HepG2 (cell line): ENCODE data around the gene CAMK2N2. TPM values are rescaled to one million over a fixed set of nuclear protein-coding genes. Genes with fewer than 3 reads are reported as not detected.

Experiments used
- AKAP8 ChIP-seq: sonication (generic); formaldehyde crosslinking; IDR thresholded peaks from 2 replicates; pipeline ENCODE4 v1.5.1; 2020; ENCODE audit warnings: mild to moderate bottlenecking, missing genetic modification reagents
- CBX5 ChIP-seq: sonication (generic); formaldehyde crosslinking; IDR thresholded peaks from 2 replicates; pipeline ENCODE4 v1.4.0; 2020; ENCODE audit warnings: missing genetic modification reagents, borderline replicate concordance
- CCDC6 ChIP-seq: sonication (generic); formaldehyde crosslinking; IDR thresholded peaks from 2 replicates; pipeline ENCODE4 v1.8.1; 2022; ENCODE audit warnings: mild to moderate bottlenecking, missing genetic modification reagents, moderate library complexity
- GTF2F1 ChIP-seq: fragments of 150-350 bp; IDR thresholded peaks from 2 replicates; pipeline ENCODE4 v1.6.1; 2014; ENCODE audit warnings: low read length
- JDP2 ChIP-seq: sonication (generic); formaldehyde crosslinking; IDR thresholded peaks from 2 replicates; pipeline ENCODE4 v1.8.1; 2022; ENCODE audit warnings: missing genetic modification reagents, borderline replicate concordance
- MIER2 ChIP-seq: IDR thresholded peaks from 2 replicates; pipeline ENCODE4 v1.6.1; 2016; ENCODE audit warnings: missing biosample characterization, missing genetic modification reagents
- NFKB2 ChIP-seq: sonication (generic); formaldehyde crosslinking; IDR thresholded peaks from 2 replicates; pipeline ENCODE4 v1.4.0; 2020; ENCODE audit warnings: missing genetic modification reagents, borderline replicate concordance
- PLRG1 ChIP-seq: fragments of 450-650 bp; conservative IDR thresholded peaks from 2 replicates; pipeline ENCODE4 v1.6.1; 2016
- RAD21 ChIP-seq: fragments of 450-650 bp; formaldehyde crosslinking; IDR thresholded peaks from 2 replicates; pipeline ENCODE4 v1.5.0; 2020; ENCODE audit warnings: mild to moderate bottlenecking
- SNRNP70 ChIP-seq: fragments of 200-400 bp; formaldehyde crosslinking; IDR thresholded peaks from 2 replicates; pipeline ENCODE4 v1.6.1; 2017; ENCODE audit warnings: mild to moderate bottlenecking, low read depth, low read length, moderate library complexity
- TSC22D2 ChIP-seq: sonication (generic); formaldehyde crosslinking; IDR thresholded peaks from 2 replicates; pipeline ENCODE4 v1.5.1; 2020; ENCODE audit warnings: missing genetic modification reagents, mild to moderate bottlenecking, borderline replicate concordance
- ZBTB38 ChIP-seq: sonication (generic); formaldehyde crosslinking; IDR thresholded peaks from 2 replicates; pipeline ENCODE4 v1.5.1; 2020; ENCODE audit warnings: mild to moderate bottlenecking, missing genetic modification reagents
- ZFP1 ChIP-seq: IDR thresholded peaks from 2 replicates; pipeline ENCODE4 v1.6.1; 2016
- ZNF44 ChIP-seq: sonication (generic); formaldehyde crosslinking; IDR thresholded peaks from 2 replicates; pipeline ENCODE4 v1.5.1; 2020; ENCODE audit warnings: mild to moderate bottlenecking, missing genetic modification reagents
- ZNF512 ChIP-seq: sonication (generic); formaldehyde crosslinking; IDR thresholded peaks from 2 replicates; pipeline ENCODE4 v1.4.0; 2020; ENCODE audit warnings: mild to moderate bottlenecking, missing genetic modification reagents
- polyA plus RNA-seq, 8 experiments: library from polyadenylated mRNA; depleted of rRNA in 3 of 8; stranded (reverse) in 7 of 8; unstranded in 1 of 8; fragments of >200 nt; fragmentation: Illumina TruSeq in 4 of 8; extraction: Trizol in 4 of 8; gene quantifications; 2 replicates each; pipeline versions ENCODE4 v1.2.1 to v1.2.3, GENCODE V29; 2011 to 2016; ENCODE audit warnings: low read depth in 4 of 8, missing spikeins in 1 of 8, mixed read lengths in 1 of 8; ENCODE audit not compliant: insufficient read depth in 1 of 8
- total RNA-seq, 5 experiments: library from RNA; depleted of rRNA; stranded (reverse); fragments of >200 nt; fragmentation: Illumina TruSeq; extraction: Trizol; gene quantifications; 2 replicates each; pipeline ENCODE4 v1.2.3, GENCODE V29; 2016; ENCODE audit warnings: low read depth in 1 of 5
- TF ChIP-seq, protein P1 (sequence below), 2 experiments: fragments of 450-650 bp in 1 of 2; sonication (generic) in 1 of 2; formaldehyde crosslinking in 1 of 2; IDR thresholded peaks; 2 replicates each; pipeline versions ENCODE4 v1.6.1 to v1.8.0; 2016 to 2022; ENCODE audit warnings: antibody characterized with exemption in 1 of 2, mild to moderate bottlenecking in 1 of 2, missing genetic modification reagents in 1 of 2
- TF ChIP-seq, protein P2 (sequence below): sonication (generic); formaldehyde crosslinking; IDR thresholded peaks from 2 replicates; pipeline ENCODE4 v1.5.0; 2020; ENCODE audit warnings: missing genetic modification reagents

The CAMK2N2 gene
- total and polyA plus RNA-seq, 2 of the 13 experiments (the other 11 are each of a cell fraction or from before 2014, with no cell fraction given), result 0.12 to 0.27 TPM

DNA sequence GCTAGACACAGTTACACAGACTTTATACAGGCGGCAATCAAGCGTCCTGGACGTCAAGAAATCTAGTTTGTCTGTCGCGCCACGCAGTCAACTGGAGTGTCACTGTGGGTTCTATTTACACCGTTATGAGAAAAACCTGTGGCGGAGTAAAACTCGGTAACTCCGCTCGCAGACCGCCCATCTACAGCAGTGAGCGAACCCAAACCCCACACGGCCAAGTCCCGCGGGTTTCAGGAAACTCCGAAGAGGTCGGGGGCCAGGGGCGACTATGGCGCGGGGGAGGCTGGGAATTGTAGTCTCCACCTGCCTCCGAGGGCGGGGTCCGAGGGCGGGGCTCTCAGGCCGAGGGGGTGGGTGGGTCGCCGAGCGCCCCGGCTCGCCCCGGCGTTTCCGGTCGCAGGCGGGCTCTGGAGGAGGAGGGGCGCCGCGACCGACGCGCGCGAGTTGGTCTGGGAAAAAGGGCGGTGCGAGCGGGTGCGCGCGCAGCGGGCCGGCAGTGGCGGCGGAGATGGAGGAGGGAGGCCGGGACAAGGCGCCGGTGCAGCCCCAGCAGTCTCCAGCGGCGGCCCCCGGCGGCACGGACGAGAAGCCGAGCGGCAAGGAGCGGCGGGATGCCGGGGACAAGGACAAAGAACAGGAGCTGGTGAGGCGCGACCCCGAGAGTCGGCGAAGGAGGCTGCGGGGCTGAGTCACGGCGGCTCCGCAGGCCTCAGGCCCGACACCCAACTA is 37.6 kb upstream of the CAMK2N2 start, which contains the start of gene PSMD2 (continued):
- TF ChIP-seq NFKB2 (CRISPR knock-in tag) (peak; percentile 62; the same call in 1 of the 2 replicates), ZBTB38 (CRISPR knock-in tag) (no peak; the same call in none of the 2 replicates), CBX5 (no peak; the same call in 1 of the 2 replicates), ZFP1 (CRISPR knock-in tag) (0 out of 2 replicates have a peak, but pooled peaks have one; percentile 22), CCDC6 (no peak), RAD21 (CRISPR knock-in tag) (0 out of 2 replicates have a peak, but pooled peaks have one; percentile 10), AKAP8 (no peak), GTF2F1 (no peak), ZNF44 (CRISPR knock-in tag) (no peak), MIER2 (no peak), TSC22D2 (CRISPR knock-in tag) (no peak), PLRG1 (no peak), ZNF512 (CRISPR knock-in tag) (no peak), JDP2 (CRISPR knock-in tag) (no peak), SNRNP70 (no peak)
- TF ChIP-seq, protein P1, sequence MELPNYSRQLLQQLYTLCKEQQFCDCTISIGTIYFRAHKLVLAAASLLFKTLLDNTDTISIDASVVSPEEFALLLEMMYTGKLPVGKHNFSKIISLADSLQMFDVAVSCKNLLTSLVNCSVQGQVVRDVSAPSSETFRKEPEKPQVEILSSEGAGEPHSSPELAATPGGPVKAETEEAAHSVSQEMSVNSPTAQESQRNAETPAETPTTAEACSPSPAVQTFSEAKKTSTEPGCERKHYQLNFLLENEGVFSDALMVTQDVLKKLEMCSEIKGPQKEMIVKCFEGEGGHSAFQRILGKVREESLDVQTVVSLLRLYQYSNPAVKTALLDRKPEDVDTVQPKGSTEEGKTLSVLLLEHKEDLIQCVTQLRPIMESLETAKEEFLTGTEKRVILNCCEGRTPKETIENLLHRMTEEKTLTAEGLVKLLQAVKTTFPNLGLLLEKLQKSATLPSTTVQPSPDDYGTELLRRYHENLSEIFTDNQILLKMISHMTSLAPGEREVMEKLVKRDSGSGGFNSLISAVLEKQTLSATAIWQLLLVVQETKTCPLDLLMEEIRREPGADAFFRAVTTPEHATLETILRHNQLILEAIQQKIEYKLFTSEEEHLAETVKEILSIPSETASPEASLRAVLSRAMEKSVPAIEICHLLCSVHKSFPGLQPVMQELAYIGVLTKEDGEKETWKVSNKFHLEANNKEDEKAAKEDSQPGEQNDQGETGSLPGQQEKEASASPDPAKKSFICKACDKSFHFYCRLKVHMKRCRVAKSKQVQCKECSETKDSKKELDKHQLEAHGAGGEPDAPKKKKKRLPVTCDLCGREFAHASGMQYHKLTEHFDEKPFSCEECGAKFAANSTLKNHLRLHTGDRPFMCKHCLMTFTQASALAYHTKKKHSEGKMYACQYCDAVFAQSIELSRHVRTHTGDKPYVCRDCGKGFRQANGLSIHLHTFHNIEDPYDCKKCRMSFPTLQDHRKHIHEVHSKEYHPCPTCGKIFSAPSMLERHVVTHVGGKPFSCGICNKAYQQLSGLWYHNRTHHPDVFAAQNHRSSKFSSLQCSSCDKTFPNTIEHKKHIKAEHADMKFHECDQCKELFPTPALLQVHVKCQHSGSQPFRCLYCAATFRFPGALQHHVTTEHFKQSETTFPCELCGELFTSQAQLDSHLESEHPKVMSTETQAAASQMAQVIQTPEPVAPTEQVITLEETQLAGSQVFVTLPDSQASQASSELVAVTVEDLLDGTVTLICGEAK (IDR thresholded peaks at IDR 0.05), result no peak
- TF ChIP-seq, protein P1 (CRISPR knock-in tag; IDR thresholded peaks at IDR 0.05), result no peak
- TF ChIP-seq, protein P2, sequence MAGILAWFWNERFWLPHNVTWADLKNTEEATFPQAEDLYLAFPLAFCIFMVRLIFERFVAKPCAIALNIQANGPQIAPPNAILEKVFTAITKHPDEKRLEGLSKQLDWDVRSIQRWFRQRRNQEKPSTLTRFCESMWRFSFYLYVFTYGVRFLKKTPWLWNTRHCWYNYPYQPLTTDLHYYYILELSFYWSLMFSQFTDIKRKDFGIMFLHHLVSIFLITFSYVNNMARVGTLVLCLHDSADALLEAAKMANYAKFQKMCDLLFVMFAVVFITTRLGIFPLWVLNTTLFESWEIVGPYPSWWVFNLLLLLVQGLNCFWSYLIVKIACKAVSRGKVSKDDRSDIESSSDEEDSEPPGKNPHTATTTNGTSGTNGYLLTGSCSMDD (CRISPR knock-in tag), result no peak
